ACHN (cell line): ENCODE data around the gene ISL2.

Experiments used
- DNase-seq: peaks from one replicate; pipeline ENCODE4 v3.0.0-alpha.2; 2015
- in situ Hi-C: cut with HindIII; loops from 2 replicates; pipeline ENCODE4 v1.10.0; 2017; ENCODE audit warnings: low sequenced_read_pairs, low pct_ligation_motif_present, low pct_unique_long_range_greater_than_20kb

ISL2 gene

GRCh38 chr15:76354823-76355440 lies 18.4 kb downstream of the ISL2 start:
- in situ Hi-C loops = no loop called here

GRCh38 chr15:76358453-76358852 lies 21.9 kb downstream of the ISL2 start:
- DNase-seq = no peak
- in situ Hi-C loops = no loop called here

More at GRCh38 chr15:76354823-76355440, 18.4 kb downstream of the ISL2 start:
- no peak for DNase-seq

GRCh38 chr15:76359152-76359551 lies 22.6 kb downstream of the ISL2 start:
- no peak for DNase-seq
- in situ Hi-C loops = no loop called here

GRCh38 chr15:76360416-76360815 lies 23.8 kb downstream of the ISL2 start:
- DNase-seq = no peak
- in situ Hi-C loops = no loop called here

- DNase-seq = no peak
- in situ Hi-C loops = no loop called here
These were observed 26.7 kb downstream of the ISL2 start for GRCh38 chr15:76363251-76363650.

- in situ Hi-C loops = no loop called here
- DNase-seq = no peak
These were observed 30.1 kb downstream of the ISL2 start for GRCh38 chr15:76366714-76367113.

GRCh38 chr15:76368122-76368621 lies 31.6 kb downstream of the ISL2 start:
- DNase-seq = no peak
- in situ Hi-C loops = no loop called here

GRCh38 chr15:76376029-76376428 lies 39.5 kb downstream of the ISL2 start:
- DNase-seq = no peak
- in situ Hi-C loops = no loop called here

- in situ Hi-C loops = no loop called here
- no peak for DNase-seq
These were observed 40.2 kb downstream of the ISL2 start for GRCh38 chr15:76376816-76377215.

GRCh38 chr15:76377217-76377616 lies 40.6 kb downstream of the ISL2 start:
- no peak for DNase-seq
- in situ Hi-C loops = no loop called here

- no peak for DNase-seq
- in situ Hi-C loops = no loop called here
These were observed 41.2 kb downstream of the ISL2 start for GRCh38 chr15:76377751-76378150.

- DNase-seq = no peak
- in situ Hi-C loops = no loop called here
These were observed 42.1 kb downstream of the ISL2 start for GRCh38 chr15:76378691-76379090.

- no peak for DNase-seq
- in situ Hi-C loops = no loop called here
These were observed 43.7 kb downstream of the ISL2 start for GRCh38 chr15:76380249-76380648.

- DNase-seq = no peak
- in situ Hi-C loops = no loop called here
These were observed 44.8 kb downstream of the ISL2 start for GRCh38 chr15:76381366-76381765.

GRCh38 chr15:76382987-76383728 lies 46.6 kb downstream of the ISL2 start:
- DNase-seq = no peak
- in situ Hi-C loops = no loop called here

- in situ Hi-C loops = no loop called here
- DNase-seq = no peak
These were observed 47.8 kb downstream of the ISL2 start for GRCh38 chr15:76384409-76384808.

GRCh38 chr15:76386178-76386577 lies 49.6 kb downstream of the ISL2 start:
- no peak for DNase-seq
- in situ Hi-C loops = no loop called here

- in situ Hi-C loops = no loop called here
- no peak for DNase-seq
These were observed 50.4 kb downstream of the ISL2 start for GRCh38 chr15:76386926-76387325.

- in situ Hi-C loops = no loop called here
These were observed 54.0 kb downstream of the ISL2 start for GRCh38 chr15:76390571-76390970.

GRCh38 chr15:76391309-76391708 lies 54.7 kb downstream of the ISL2 start:
- in situ Hi-C loops = no loop called here

More at GRCh38 chr15:76390571-76390970, 54.0 kb downstream of the ISL2 start:
- DNase-seq = no peak

More at GRCh38 chr15:76391309-76391708, 54.7 kb downstream of the ISL2 start:
- no peak for DNase-seq
